ENCODE measurements around the gene OTUD3.
"Not testable (repeated sequence)": the region's sequence is repeated elsewhere in the genome, so short reads cannot be mapped to it uniquely, and the experiment has no call there.

The OTUD3 gene

DNA sequence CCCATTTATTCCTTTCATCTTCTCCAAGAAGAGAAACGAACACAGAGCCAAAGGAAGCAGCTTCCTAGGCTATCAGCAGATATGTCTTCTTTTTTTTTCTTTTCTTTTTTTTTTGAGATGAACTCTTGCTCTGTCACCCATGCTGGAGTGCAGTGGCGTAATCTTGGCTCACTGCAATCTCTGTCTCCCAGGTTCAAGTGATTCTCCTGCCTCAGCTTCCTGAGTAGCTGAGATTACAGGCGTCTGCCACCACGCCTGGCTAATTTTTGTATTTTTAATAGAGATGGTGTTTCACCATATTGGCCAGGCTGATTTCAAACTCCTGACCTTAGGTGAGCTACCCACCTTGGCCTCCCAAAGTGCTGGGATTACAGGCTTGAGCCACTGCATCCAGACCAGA, 13.6 kb upstream of the OTUD3 start:
- DNase-seq (ENCODE audit: low read depth in 2 of 2, low spot score in 1 of 2), result not testable (repeated sequence)

DNA sequence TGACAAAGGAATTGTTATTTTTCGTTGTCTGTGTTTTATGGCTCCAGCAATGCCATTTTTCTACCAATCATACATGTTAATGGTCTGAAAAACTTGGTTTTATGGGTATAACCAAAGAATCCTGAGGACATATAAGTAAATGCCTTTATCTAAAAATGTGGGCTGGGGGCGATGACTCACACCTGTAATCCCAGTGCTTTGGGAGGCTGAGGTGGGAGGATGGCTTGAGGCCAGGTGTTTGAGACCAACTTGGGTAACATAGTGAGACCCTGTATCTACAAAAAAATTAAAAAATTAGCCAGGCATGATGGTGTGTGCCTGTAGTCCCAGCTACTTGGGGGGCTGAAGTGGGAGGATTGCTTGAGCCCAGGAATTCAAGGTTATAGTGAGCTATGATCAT, 12.7 kb upstream of the OTUD3 start:
- not testable (repeated sequence) for DNase-seq (ENCODE audit: low read depth in 2 of 2, low spot score in 1 of 2)

DNA sequence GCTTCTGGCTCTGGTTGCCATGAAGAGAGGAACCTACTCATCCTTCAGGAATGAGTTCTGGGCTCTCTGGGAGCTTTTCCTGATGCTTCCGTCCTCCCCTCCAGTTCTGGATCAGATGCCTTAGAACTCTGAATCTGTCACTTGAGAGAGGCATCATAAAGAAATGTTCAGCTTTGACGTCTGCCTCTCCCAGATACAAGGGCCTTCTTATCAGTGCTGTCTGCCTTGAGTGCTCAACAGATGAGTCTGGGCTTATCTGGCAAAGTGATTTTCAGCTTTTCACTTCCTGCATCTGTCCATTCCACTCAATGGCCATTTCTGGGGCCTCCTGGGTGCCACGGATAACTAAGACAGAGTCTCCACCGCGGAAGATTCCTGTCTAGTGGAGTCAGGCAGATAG, 12.3 kb upstream of the OTUD3 start:
- no peak for DNase-seq (ENCODE audit: low read depth in 2 of 2, low spot score in 1 of 2)

DNA sequence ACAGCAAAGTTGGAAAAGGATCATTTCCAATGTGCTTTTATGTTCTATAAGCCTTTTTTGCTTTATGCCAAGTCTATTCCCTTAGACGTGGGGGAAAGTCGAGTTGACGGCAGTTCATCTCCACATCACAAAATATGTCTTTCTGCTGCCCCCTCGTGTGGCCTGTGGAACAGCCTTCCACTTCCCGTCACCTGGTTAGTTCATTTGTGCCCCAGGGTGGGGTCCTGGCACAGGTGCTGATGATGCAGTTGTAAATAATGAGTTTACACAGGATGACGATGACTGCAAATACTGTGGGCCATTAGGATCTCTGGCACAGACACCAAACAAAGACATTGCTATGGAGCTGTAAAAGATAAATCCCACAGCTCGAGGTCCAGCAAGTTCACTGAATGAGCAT, 10.0 kb upstream of the OTUD3 start:
- DNase-seq (ENCODE audit: low read depth in 2 of 2, low spot score in 1 of 2), result no peak

DNA sequence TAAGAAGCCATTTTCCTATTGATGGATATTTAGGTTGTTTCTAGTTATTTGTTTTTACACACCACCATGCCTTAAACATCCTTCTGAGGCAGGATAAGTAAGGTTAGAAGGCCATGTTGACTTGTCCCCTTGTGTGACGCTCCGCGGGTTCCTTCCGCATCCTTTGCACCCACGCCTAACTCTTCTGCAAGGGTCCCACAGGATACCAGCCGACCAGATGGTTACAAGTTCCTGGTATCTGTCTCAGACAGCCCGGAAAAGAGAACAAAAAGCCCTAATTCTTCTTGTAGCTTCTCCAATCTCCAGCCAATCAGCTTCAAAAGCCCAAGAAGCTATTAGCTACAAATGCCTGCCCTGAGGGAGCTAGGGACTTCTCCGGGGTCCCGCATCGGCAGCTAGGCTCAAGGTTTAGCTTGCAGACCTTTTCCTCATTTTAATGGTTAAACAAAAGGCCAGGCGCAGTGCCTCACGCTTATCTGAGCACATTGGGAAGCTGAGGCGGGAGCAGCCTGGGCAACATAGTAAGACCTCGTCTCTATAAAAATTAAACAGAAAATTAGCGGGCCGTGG, 4.9 kb upstream of the OTUD3 start:
- DNase-seq (ENCODE audit: low read depth in 2 of 2, low spot score in 1 of 2), result no peak

DNA sequence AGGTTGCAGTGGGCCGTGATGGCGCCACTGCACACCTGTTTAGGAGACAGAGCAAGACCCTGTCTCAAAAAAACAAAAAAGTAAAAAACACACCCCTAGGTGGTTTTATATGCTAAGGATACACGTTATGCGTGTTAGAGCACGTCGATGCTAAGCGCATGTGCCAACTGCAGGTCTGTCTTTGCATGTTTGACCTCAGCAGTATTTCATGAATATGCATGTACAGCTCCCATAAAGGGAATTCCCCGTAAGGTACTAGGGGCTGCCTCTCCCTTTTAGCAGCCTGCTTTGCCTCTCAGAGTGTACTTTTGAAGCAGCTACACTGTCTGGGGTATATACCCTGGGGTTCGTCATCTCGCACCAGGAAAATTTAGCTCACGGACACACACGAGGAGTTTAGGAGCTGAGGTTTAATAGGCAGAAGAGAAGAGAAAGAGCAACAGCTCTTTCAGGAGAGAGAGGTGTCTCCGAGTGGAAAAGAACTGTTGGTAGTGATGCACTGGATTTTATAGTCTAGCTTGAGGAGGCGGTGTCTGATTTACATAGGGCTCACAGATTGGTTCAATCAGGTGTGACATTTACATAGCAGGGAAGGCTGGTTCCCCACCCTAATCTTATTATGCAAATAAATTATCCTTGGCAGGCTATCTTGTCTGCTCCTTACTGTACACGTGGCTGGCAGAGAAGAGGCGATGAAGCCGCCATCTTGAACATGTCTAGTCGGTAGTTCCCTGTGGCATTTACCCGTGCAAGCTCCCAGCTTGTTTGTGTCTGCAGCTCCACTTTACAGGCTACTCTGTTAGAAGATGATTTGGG, 4.2 kb upstream of the OTUD3 start:
- DNase-seq (ENCODE audit: low read depth in 2 of 2, low spot score in 1 of 2), result no peak

DNA sequence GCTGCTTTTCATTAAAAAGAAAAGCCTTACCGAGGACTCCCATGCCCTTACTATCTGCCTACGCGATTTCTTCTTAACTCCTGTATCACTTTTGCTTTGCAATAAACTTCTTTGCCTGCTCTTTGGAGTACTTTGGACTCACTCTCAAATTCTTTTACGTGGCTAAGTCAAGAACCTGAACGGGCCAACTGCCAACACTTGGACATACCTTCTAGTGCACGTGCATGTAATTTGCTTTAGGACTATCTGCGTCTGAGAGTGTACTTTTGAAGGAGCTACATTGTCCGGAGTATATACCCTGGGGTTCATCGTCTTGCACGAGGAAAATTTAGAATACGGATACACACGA, 3.6 kb upstream of the OTUD3 start:
- no peak for DNase-seq (ENCODE audit: low read depth in 2 of 2, low spot score in 1 of 2)

DNA sequence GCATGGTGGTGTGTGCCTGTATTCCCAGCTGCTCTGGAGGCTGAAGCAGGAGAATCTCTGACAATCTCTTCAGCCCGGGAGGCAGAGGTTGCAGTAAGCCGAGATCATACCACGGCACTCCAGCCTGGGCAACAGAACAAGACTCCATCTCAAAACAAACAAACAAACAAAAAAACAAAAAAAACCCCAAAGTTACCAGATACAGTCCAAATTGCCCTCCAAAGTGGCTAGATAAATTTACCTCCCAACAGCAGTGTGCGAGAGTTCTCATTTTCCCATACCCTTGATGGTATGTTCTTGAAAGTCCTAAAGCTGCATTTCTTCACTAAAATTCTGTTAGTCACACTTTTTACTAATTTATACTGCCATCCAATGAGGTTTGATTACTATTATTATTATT, 3.0 kb upstream of the OTUD3 start:
- DNase-seq (ENCODE audit: low read depth in 2 of 2, low spot score in 1 of 2), result no peak

DNA sequence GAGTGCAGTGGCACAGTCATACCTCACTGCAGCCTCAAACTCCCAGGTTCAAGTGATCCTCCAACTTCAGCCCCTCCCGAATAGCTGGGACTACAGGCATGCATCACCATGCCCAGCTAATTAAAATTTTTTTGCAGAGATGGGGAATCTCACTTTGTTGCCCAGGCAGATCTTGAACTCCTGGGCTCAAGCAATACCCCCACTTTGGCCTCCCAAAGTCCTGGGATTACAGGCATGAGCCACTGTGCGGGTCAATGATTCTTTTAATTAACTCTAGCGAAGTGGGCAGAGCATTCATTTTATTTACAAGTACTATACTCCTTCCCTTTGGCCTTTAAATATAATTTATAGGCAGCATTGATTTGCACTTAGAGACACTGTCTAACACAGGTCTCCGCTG, 2.5 kb upstream of the OTUD3 start:
- no peak for DNase-seq (ENCODE audit: low read depth in 2 of 2, low spot score in 1 of 2)

DNA sequence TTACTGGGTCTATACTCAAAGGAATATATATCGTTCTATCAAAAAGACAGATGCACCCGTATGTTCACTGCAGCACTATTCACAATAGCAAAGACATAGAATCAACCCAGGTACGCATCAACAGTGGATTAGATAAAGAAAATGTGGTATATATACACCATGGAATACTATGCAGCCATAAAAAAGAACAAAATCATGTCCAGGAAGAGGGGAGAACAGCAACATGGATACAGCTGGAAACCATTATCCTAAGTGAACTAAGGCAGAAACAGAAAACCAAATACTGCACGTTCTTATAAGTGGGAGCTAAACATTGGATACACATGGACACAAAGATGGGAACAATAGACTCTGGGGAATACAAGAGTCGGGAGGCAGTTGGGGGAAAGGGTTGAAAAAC, 1.4 kb upstream of the OTUD3 start:
- DNase-seq (ENCODE audit: low read depth in 2 of 2, low spot score in 1 of 2), result not testable (repeated sequence)

DNA sequence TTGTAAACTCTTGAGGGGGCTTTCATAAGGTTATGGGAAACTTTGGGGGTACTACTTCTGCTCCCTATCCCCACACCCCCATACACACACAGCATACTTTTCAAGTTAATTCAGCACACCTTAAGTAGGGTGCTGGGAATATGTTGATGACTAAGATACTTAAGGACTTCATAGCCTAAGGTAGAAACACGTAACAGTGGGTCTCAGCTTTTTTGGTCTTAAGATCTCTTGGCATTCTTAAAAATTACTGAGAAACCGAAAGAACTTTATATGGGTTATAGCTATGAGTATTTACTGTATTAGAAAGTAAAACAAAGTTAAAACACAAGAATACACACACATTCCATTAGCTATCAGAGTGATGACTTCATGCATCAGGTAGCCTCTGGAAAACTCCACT, 2.1 kb downstream of the OTUD3 start:
- no peak for DNase-seq (ENCODE audit: low read depth in 2 of 2, low spot score in 1 of 2)

DNA sequence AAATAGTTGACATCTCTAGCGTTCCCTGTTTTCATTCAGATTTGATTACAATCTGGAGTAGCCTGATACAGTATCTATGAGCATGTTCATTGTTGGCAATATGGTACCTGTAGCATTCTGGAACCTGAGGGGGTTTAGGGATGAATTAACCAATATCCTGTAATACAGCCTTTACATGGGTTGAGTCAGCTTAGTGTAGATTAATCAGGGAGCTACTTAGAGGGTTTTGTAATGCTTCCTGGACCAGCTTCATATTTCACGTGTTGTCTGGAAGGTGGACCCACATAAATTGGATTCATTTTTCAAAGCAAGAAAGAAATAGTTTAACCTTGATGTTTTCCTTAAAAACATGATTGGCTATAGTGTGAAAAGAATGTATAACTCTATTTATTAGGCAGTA, 3.6 kb downstream of the OTUD3 start:
- DNase-seq (ENCODE audit: low read depth in 2 of 2, low spot score in 1 of 2), result no peak

DNA sequence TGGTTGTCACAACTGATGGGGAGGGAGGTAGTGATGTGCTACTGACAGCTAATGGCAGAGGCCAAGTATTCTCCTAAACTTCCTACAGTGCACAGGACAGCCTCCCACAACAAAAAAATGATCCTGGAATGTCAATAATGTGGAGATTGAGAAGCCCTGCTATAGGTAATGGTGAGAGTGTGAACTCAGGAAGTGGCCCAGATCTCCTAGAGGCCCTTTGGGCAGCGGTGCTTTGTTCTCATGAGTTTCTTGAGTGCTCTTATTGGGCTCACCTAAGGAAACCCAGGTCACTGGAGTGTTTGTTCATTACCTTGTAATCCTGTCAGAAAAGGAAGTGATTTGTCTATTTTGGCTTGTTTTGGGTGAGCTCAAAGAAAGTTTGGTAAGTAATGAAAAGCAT, 5.9 kb downstream of the OTUD3 start:
- DNase-seq (ENCODE audit: low read depth in 2 of 2, low spot score in 1 of 2), result no peak

DNA sequence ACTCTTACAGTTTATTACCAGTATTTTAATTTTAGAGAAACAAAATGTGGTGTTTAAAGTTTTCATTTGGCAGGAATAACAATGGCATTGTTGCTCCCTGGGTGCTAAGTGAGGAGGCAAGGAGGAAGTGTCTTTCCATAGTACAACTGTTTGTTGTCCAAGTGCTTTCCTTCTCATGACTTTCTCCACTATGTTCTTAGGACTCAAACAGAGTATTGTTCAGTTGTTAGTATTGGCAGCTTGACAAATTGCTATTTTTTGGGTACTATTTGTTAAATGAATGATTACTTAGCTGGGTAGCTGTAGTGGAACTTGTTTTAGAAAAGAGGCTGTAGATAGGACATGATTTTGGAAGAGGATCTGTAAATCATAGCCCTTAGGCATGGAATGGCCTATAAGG, 7.5 kb downstream of the OTUD3 start:
- DNase-seq (ENCODE audit: low read depth in 2 of 2, low spot score in 1 of 2), result no peak

DNA sequence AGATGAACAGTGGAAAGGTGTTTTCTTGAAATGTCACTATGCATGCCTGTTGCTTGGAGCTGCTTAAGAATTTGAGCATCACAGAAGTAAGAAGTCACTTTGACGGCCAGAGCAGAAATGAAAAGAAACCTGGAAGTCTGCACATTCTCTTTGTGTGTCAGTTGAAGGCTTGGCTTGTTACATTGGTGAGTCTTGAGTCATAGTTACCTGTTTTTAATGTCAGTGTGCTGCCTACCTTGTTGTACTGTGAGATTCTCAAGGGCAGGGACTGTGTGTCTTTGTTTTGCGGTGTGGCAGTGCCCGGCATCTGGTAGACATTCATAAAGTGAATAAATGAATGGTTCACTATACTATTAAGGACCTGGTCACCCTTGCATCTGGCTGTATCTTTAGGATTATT, 9.9 kb downstream of the OTUD3 start:
- no peak for DNase-seq (ENCODE audit: low read depth in 2 of 2, low spot score in 1 of 2)

DNA sequence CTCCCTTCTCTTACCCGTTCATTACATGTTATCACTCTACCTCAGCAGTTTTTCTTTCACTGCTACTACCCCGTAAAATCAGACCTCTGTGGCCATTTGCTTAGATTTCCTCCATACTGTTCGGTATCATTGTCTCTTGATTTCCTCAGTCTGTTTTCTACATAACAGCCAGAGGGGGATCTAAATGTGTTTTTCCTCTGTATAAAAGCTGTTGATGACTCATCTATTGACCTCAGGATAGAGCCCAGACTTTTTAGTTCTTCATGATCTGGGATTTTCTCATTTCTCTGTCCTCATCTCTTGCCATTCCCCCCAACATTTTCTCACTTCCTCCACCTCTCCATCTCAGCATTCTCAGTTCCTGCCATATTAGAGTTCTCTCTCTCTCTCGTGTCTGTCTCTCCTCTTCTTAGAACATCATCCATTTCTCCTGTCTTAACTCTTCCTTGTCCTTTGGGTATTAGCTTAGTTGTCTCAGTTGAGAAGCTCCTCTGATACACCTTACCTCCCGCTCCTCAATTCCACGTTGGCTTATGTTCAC, 10.5 kb downstream of the OTUD3 start:
- DNase-seq (ENCODE audit: low read depth in 2 of 2, low spot score in 1 of 2), result no peak

DNA sequence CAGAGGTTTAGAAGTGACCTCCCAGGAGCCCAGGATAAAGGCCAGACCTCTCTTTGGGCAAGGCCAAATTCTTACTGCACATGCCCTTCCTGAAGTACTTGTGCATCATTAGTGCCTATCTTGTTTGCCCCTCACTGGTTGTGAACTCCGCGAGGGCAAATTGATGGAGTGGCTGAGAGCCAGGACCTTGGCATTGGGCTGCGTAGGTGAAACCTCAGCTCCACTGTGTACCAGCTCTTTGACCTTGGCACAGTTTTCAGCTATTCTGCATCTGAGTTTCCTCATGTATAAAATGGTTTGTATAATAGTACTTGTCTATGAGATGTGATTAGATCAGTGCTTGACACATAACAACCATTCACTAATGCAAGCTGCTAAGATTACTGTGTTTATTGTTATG, 11.5 kb downstream of the OTUD3 start:
- no peak for DNase-seq (ENCODE audit: low read depth in 2 of 2, low spot score in 1 of 2)

DNA sequence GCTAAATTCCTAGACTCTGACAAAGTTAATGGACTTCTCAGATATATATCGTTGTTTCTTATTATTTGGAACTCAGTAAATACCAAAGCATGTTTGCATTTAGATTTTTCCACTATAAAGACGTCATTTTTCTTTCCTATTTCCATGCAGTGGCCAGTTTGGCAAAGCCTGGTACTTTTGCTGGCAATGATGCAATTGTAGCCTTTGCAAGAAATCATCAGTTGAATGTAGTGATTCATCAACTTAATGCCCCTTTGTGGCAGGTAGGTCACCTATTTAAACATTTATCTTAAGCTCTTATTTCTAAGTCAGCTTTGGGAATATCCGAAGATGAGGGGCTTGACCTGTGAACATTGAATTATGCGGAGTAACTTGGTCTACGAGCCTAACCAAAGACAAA, 12.0 kb downstream of the OTUD3 start:
- DNase-seq (ENCODE audit: low read depth in 2 of 2, low spot score in 1 of 2), result no peak

DNA sequence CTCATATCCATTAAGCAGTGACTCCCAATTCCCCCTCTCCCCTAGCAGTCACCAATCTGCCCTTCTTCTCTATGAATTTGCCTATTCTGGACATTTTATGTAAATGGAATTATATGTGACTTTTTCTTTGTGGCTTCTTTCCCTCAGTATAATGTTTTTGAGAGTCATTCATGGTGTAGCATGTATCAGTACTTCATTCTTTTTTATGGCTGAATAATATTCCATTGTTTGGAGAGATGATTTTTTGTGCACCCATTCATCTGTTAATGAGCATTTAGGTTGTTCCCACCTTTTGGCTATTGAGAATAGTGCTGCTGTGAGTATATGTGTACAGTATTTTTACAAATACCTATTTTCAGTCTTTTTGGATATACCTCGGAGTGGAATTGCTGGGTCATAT, 19.5 kb downstream of the OTUD3 start:
- DNase-seq (ENCODE audit: low read depth in 2 of 2, low spot score in 1 of 2), result no peak

DNA sequence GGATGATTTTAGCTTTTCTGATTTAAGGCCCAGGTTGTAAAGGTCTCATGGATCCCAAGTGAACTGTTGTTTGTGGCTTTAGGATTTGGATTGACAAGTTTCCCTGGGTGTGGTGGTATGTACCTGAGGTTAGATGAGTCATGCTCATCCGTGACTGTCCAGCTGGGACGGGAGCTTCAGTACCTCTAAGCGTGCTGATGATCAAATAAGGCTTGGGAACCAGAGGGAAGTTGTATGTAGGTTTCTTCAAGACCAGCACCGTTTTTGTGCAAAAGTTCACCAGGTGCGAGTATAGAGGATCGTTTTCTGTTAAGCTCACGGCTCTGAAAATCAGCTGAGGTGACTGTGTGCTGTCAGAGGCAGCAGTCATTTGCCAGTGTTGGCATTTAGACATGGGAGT, 21.4 kb downstream of the OTUD3 start:
- no peak for DNase-seq (ENCODE audit: low read depth in 2 of 2, low spot score in 1 of 2)

DNA sequence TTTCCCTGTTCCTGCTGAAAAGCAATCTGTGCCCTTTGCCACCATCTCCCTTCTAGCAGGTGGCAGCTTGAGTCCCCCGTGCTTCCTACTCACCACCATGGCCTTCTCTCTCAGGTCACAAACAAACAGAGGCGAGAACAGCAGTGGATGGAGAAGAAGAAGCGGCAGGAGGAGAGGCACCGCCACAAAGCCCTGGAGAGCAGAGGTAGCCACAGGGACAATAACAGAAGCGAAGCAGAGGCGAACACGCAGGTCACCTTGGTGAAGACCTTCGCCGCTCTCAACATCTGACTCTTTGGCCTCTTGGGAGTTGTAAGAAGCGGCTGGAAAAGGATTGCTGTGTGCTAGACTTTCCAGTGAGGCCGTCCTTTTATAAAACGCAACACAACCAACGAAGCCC, 25.3 kb downstream of the OTUD3 start:
- DNase-seq (ENCODE audit: low read depth in 2 of 2, low spot score in 1 of 2), result no peak

DNA sequence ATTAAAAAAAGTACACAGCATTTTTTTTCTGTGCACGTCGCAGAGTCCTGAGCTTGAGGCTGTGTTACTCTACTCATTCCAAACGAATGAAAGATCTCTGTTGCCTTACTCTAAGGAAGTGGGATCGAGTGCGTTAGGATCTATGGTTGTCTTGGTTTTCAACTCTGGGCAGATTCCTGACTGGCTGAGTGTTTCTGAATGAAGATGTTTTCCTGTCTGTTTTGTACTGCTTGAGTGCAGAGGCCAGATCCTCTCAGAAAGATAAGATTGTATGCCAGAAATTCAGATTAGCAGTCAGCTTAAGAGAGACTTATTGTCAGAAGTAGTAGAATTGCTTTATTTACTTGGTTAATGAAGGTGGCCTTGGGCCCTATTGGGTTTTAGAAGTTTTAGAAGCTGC, 27.2 kb downstream of the OTUD3 start:
- no peak for DNase-seq (ENCODE audit: low read depth in 2 of 2, low spot score in 1 of 2)

DNA sequence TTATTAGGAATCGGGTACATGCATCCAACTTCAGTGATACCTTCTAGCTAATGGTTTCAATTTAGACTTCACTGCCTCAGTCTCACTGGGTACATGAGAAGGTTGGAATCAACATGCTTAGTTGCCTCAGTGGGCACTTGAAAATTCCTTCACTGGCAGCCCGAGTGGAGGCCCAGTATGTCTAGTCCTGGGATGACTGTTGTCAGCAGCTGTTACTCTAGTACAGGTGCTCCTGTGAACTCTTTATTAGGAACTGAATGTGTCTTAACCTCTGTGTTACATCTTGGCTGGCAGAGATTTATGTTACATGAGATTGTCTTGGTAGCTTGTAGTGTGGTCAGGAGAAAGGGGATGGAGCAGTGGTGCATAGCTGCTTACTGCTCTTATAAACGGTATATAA, 27.8 kb downstream of the OTUD3 start:
- no peak for DNase-seq (ENCODE audit: low read depth in 2 of 2, low spot score in 1 of 2)
